ENCODE results near the gene ZNF385B.

ZNF385B gene

DNA sequence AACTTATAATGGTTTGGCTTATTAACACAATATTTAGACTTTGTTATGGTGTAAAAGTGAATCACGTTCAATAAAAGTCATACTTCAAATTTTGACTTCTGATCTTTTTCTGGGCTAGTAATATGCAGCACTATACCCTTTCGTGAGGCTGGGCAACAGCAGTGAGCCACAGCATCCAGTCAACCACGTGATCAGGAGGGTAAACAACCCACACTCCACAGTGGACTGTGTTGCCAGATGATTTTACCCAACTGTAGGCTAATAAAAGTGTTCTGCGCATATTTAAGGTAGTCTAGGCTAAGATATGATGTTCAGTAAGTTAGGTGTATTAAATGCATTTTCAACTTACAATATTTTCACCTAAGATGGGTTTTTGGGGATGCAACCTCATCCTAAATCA lies 148.6 kb downstream of the ZNF385B start:
- Histone ChIP-seq H3K27ac (ENCODE audit: low read depth, low read length) (no peak overlapping the region), H3K4me2 (ENCODE audit: low read length) (no peak overlapping the region), H3K27me3 (ENCODE audit: insufficient read depth, low read length, poor library complexity) (no peaks in the 10 kb centered on the region), H3K79me1 (ENCODE audit: low read length) (no peaks in the 10 kb centered on the region), H2AK5ac (ENCODE audit: low read length) (no peak overlapping the region), H3K56ac (ENCODE audit: low read length) (no peak overlapping the region), H2BK15ac (replicated peaks; ENCODE audit: low read depth) (no peak overlapping the region), H3K23ac (ENCODE audit: low read length) (no peak overlapping the region), H3K9ac (ENCODE audit: low read length) (no peak overlapping the region), H2BK5ac (ENCODE audit: low read length) (no peak overlapping the region), H2BK120ac (ENCODE audit: low read depth, low read length) (no peak overlapping the region), H4K5ac (ENCODE audit: low read length) (no peak overlapping the region), H4K8ac (ENCODE audit: low read depth, low read length) (no peak overlapping the region), H3K4ac (ENCODE audit: low read depth, low read length) (no peak overlapping the region), H3K4me1 (ENCODE audit: control insufficient read depth, low read depth, low read length) (no peaks in the 10 kb centered on the region), H3K18ac (ENCODE audit: low read length) (no peak overlapping the region), H3K4me3 (ENCODE audit: low read length) (no peak overlapping the region), H3K79me2 (ENCODE audit: control insufficient read depth, insufficient read depth, low read length) (no peaks in the 10 kb centered on the region), H3K36me3 (ENCODE audit: control insufficient read depth, insufficient read depth, low read length) (no peaks in the 10 kb centered on the region)
- WGBS (ENCODE audit: extremely low coverage, insufficient coverage, low lambda C conversion rate) = no CpG with 5 or more reads among the region's 4 CpGs
- DNase-seq = no peak

DNA sequence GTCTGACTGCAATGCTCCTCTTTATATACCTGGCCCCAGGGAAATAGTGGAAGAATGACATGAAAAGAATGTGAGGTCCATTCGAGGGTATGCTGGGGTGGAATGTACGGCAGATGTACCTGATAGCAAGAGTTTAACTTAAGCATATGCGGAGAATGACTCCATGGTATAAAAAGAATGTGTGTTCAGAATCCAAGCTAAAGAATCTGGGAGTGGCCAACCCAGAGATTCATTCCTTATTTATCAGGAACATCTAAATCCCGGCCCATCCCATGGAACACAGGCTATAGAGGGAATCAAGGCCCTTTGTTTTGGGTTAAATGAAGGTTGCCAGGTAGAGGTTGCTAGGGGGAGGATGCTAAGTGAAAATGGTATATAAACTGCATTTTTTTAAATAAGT lies 150.0 kb downstream of the ZNF385B start:
- peak; percentile 83 for DNase-seq
- Histone ChIP-seq H3K4me2 (ENCODE audit: low read length) (no peak overlapping the region), H3K79me1 (ENCODE audit: low read length) (no peaks in the 10 kb centered on the region), H3K27ac (ENCODE audit: low read depth, low read length) (no peak overlapping the region), H2AK5ac (ENCODE audit: low read length) (no peak overlapping the region), H4K8ac (ENCODE audit: low read depth, low read length) (no peak overlapping the region), H2BK120ac (ENCODE audit: low read depth, low read length) (no peak overlapping the region), H2BK5ac (ENCODE audit: low read length) (no peak overlapping the region), H3K4ac (ENCODE audit: low read depth, low read length) (no peak overlapping the region), H3K56ac (ENCODE audit: low read length) (no peak overlapping the region), H3K18ac (ENCODE audit: low read length) (no peak overlapping the region), H4K5ac (ENCODE audit: low read length) (no peak overlapping the region), H3K79me2 (ENCODE audit: control insufficient read depth, insufficient read depth, low read length) (no peaks in the 10 kb centered on the region), H3K36me3 (ENCODE audit: control insufficient read depth, insufficient read depth, low read length) (no peaks in the 10 kb centered on the region), H2BK15ac (replicated peaks; ENCODE audit: low read depth) (no peak overlapping the region), H3K27me3 (ENCODE audit: insufficient read depth, low read length, poor library complexity) (no peaks in the 10 kb centered on the region), H3K4me1 (ENCODE audit: control insufficient read depth, low read depth, low read length) (no peaks in the 10 kb centered on the region), H3K23ac (ENCODE audit: low read length) (no peak overlapping the region), H3K4me3 (ENCODE audit: low read length) (no peak overlapping the region), H3K9ac (ENCODE audit: low read length) (no peak overlapping the region)
- no CpG with 5 or more reads among the region's 4 CpGs for WGBS (ENCODE audit: extremely low coverage, insufficient coverage, low lambda C conversion rate)

DNA sequence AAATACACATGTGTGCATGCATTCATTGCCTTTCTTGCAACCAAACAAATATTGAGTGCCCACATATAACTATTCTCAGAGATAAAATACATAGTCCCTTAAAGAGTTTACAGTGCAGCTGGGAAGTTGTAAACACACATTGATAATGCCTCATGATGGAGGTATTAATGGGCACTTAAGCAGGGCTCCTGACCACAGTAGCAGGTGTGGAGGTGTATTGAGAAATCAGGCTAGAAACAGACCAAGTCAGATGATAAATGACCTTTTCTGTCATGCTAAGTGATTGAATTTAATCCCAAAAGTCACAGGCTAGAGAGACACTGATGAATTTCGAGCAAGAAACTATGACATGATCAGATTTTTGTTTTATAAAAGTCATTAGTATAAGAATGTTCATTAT lies 157.7 kb downstream of the ZNF385B start:
- H2BK120ac ChIP-seq (ENCODE audit: low read depth, low read length) = no peak overlapping the region
- H3K4me3 ChIP-seq (ENCODE audit: low read length) = no peak overlapping the region

DNA sequence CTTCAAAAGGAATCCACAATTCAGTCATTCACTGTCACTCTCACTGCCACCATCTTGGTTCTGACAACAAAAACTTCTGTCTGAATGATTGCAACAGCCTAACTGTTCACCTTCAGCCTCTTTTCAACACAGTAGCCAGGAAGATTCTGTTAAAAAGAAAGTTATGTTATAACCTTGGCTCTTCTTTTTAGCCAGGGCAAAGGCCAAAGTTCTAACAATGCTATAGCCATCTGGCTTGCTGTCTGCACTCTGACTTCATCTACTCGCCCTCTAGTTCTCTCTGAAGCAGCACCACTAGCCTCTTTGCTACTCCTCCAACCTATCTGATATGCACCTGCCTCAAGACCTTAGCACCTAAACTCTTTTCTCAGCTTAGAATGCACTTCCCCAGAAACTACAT lies 158.5 kb downstream of the ZNF385B start:
- no CpG with 5 or more reads among the region's 1 CpG for WGBS (ENCODE audit: extremely low coverage, insufficient coverage, low lambda C conversion rate)
- H3K9ac ChIP-seq (ENCODE audit: low read length) = no peak overlapping the region
- H3K56ac ChIP-seq (ENCODE audit: low read length) = no peak overlapping the region
- H3K4me1 ChIP-seq (ENCODE audit: control insufficient read depth, low read depth, low read length) = no peaks in the 10 kb centered on the region
- no peak overlapping the region for H4K8ac ChIP-seq (ENCODE audit: low read depth, low read length)
- no peaks in the 10 kb centered on the region for H3K36me3 ChIP-seq (ENCODE audit: control insufficient read depth, insufficient read depth, low read length)
- no peak overlapping the region for H2AK5ac ChIP-seq (ENCODE audit: low read length)
- H3K79me1 ChIP-seq (ENCODE audit: low read length) = no peaks in the 10 kb centered on the region
- H3K18ac ChIP-seq (ENCODE audit: low read length) = no peak overlapping the region
- no peak overlapping the region for H4K5ac ChIP-seq (ENCODE audit: low read length)
- no peak overlapping the region for H2BK15ac ChIP-seq (replicated peaks; ENCODE audit: low read depth)
- H2BK120ac ChIP-seq (ENCODE audit: low read depth, low read length) = no peak overlapping the region
- H3K27ac ChIP-seq (ENCODE audit: low read depth, low read length) = no peak overlapping the region
- H3K4me3 ChIP-seq (ENCODE audit: low read length) = no peak overlapping the region
- no peaks in the 10 kb centered on the region for H3K27me3 ChIP-seq (ENCODE audit: insufficient read depth, low read length, poor library complexity)
- no peak overlapping the region for H3K23ac ChIP-seq (ENCODE audit: low read length)
- H3K4me2 ChIP-seq (ENCODE audit: low read length) = no peak overlapping the region
- no peaks in the 10 kb centered on the region for H3K79me2 ChIP-seq (ENCODE audit: control insufficient read depth, insufficient read depth, low read length)
- no peak overlapping the region for H2BK5ac ChIP-seq (ENCODE audit: low read length)
- H3K4ac ChIP-seq (ENCODE audit: low read depth, low read length) = no peak overlapping the region
- DNase-seq = no peak

More for the DNA sequence above, 157.7 kb downstream of the ZNF385B start:
- H3K27me3 ChIP-seq (ENCODE audit: insufficient read depth, low read length, poor library complexity) = no peaks in the 10 kb centered on the region
- H2AK5ac ChIP-seq (ENCODE audit: low read length) = no peak overlapping the region
- H3K4ac ChIP-seq (ENCODE audit: low read depth, low read length) = no peak overlapping the region
- no peak overlapping the region for H3K23ac ChIP-seq (ENCODE audit: low read length)
- H3K79me1 ChIP-seq (ENCODE audit: low read length) = no peaks in the 10 kb centered on the region
- no peak overlapping the region for H4K5ac ChIP-seq (ENCODE audit: low read length)
- DNase-seq = no peak
- WGBS (ENCODE audit: extremely low coverage, insufficient coverage, low lambda C conversion rate) = no CpG with 5 or more reads among the region's 1 CpG
- H3K79me2 ChIP-seq (ENCODE audit: control insufficient read depth, insufficient read depth, low read length) = no peaks in the 10 kb centered on the region
- H4K8ac ChIP-seq (ENCODE audit: low read depth, low read length) = no peak overlapping the region
- no peak overlapping the region for H3K18ac ChIP-seq (ENCODE audit: low read length)
- no peak overlapping the region for H3K27ac ChIP-seq (ENCODE audit: low read depth, low read length)
- H3K36me3 ChIP-seq (ENCODE audit: control insufficient read depth, insufficient read depth, low read length) = no peaks in the 10 kb centered on the region
- no peak overlapping the region for H2BK15ac ChIP-seq (replicated peaks; ENCODE audit: low read depth)
- no peak overlapping the region for H3K56ac ChIP-seq (ENCODE audit: low read length)
- no peaks in the 10 kb centered on the region for H3K4me1 ChIP-seq (ENCODE audit: control insufficient read depth, low read depth, low read length)
- H3K4me2 ChIP-seq (ENCODE audit: low read length) = no peak overlapping the region
- H3K9ac ChIP-seq (ENCODE audit: low read length) = no peak overlapping the region
- H2BK5ac ChIP-seq (ENCODE audit: low read length) = no peak overlapping the region

DNA sequence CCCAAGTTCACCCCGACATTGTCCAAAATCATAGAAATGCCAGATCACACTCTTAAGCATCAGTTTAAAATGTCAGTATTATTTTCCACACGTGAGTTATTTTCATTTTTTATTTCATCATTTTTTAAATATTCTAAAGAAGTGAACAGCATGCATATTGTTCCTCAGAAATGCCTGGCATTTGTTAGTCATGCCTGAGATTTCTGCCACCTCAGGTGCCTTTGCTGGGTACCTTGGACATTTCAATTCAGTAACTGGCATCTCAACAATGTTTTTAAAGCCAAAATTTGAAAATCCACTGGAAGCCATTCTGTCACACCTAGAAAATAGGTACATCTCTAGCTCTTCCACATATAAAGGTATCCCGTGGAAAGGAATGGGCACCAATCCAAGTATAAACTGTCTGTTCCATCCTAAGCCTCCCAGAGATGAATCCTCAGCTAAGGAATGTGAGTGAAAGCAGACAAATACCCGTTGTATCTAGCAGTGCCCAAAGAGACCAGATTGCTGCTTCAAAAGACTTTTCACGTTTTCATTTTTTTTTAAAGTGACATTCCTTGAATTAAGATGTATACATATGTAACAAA lies 159.8 kb downstream of the ZNF385B start:
- Histone ChIP-seq H3K56ac (ENCODE audit: low read length) (no peak overlapping the region), H3K4ac (ENCODE audit: low read depth, low read length) (no peak overlapping the region), H2BK15ac (replicated peaks; ENCODE audit: low read depth) (no peak overlapping the region), H2BK120ac (ENCODE audit: low read depth, low read length) (no peak overlapping the region), H3K4me2 (ENCODE audit: low read length) (no peak overlapping the region), H2BK5ac (ENCODE audit: low read length) (no peak overlapping the region), H3K36me3 (ENCODE audit: control insufficient read depth, insufficient read depth, low read length) (no peaks in the 10 kb centered on the region), H4K8ac (ENCODE audit: low read depth, low read length) (no peak overlapping the region), H3K4me1 (ENCODE audit: control insufficient read depth, low read depth, low read length) (no peaks in the 10 kb centered on the region), H3K27ac (ENCODE audit: low read depth, low read length) (no peak overlapping the region), H3K18ac (ENCODE audit: low read length) (no peak overlapping the region), H3K4me3 (ENCODE audit: low read length) (no peak overlapping the region), H3K27me3 (ENCODE audit: insufficient read depth, low read length, poor library complexity) (no peaks in the 10 kb centered on the region), H3K9ac (ENCODE audit: low read length) (no peak overlapping the region), H4K5ac (ENCODE audit: low read length) (no peak overlapping the region), H3K79me1 (ENCODE audit: low read length) (no peaks in the 10 kb centered on the region), H3K79me2 (ENCODE audit: control insufficient read depth, insufficient read depth, low read length) (no peaks in the 10 kb centered on the region), H3K23ac (ENCODE audit: low read length) (no peak overlapping the region), H2AK5ac (ENCODE audit: low read length) (no peak overlapping the region)
- WGBS (ENCODE audit: extremely low coverage, insufficient coverage, low lambda C conversion rate) = no CpG with 5 or more reads among the region's 5 CpGs
- no peak for DNase-seq

DNA sequence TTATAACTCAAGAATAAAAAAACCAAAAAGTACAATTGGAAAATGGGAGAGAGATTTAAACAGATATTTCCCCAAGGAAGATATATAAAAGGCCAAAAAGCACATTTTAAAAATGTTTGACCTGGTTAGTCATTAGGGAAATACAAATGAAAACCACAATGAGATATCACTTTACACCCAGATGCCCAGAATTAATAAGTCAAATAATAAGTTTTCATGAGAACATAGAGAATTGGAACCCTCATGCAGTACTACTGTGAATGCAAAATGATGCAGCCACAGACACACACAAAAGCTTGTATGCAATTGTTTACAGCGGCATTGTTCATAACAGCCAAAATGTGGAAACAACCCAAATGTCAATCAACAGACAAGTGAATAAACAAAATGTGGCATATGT lies 165.9 kb downstream of the ZNF385B start:
- Histone ChIP-seq H3K9ac (ENCODE audit: low read length) (no peak overlapping the region), H3K27me3 (ENCODE audit: insufficient read depth, low read length, poor library complexity) (no peaks in the 10 kb centered on the region), H2AK5ac (ENCODE audit: low read length) (no peak overlapping the region), H4K5ac (ENCODE audit: low read length) (no peak overlapping the region), H3K23ac (ENCODE audit: low read length) (no peak overlapping the region), H3K79me1 (ENCODE audit: low read length) (no peaks in the 10 kb centered on the region), H4K8ac (ENCODE audit: low read depth, low read length) (no peak overlapping the region), H2BK5ac (ENCODE audit: low read length) (no peak overlapping the region), H3K36me3 (ENCODE audit: control insufficient read depth, insufficient read depth, low read length) (no peaks in the 10 kb centered on the region), H3K18ac (ENCODE audit: low read length) (no peak overlapping the region), H3K4me3 (ENCODE audit: low read length) (no peak overlapping the region), H3K4ac (ENCODE audit: low read depth, low read length) (no peak overlapping the region), H3K4me2 (ENCODE audit: low read length) (no peak overlapping the region), H2BK120ac (ENCODE audit: low read depth, low read length) (no peak overlapping the region), H2BK15ac (replicated peaks; ENCODE audit: low read depth) (no peak overlapping the region), H3K27ac (ENCODE audit: low read depth, low read length) (no peak overlapping the region), H3K79me2 (ENCODE audit: control insufficient read depth, insufficient read depth, low read length) (no peaks in the 10 kb centered on the region), H3K4me1 (ENCODE audit: control insufficient read depth, low read depth, low read length) (no peaks in the 10 kb centered on the region), H3K56ac (ENCODE audit: low read length) (no peak overlapping the region)
- no CpG with 5 or more reads among the region's 1 CpG for WGBS (ENCODE audit: extremely low coverage, insufficient coverage, low lambda C conversion rate)
- DNase-seq = no peak

Measured in mesendoderm (in vitro differentiated cells).